ENCODE data around the gene DSC3.

GRCh38 chr18:31046916-31047315, 4.4 kb upstream of the DSC3 start:
- TF ChIP-seq POLR2AphosphoS5 (IDR thresholded peaks at IDR 0.05; ENCODE audit: low read depth, low read length) (no peak), SIN3A (IDR thresholded peaks at IDR 0.05; ENCODE audit: borderline replicate concordance, insufficient read depth, low read length) (no peak)

Data from PFSK-1 (cell line).